ENCODE results near the gene RTN4RL1. TPM values are rescaled to one million over a fixed set of nuclear protein-coding genes. Genes with fewer than 3 reads are reported as not detected.
A peak's percentile ranks its signal among the peaks of the same experiment; 100 is the strongest.

RTN4RL1 gene
- total and polyA plus RNA-seq, 2 of the 13 experiments (the other 11 are each of a cell fraction or from before 2014, with no cell fraction given): 0.01 TPM; not detected in 1

MicroRNAs encoded within 50 kb of the gene (microRNA counts, 767-probe panel; counts per million panel counts)
- microRNA hsa-miR-132-3p (not detected), microRNA hsa-miR-212-3p (not detected)

Small RNA genes within 50 kb of the gene (microRNA-seq; reads per million reads assigned to microRNA genes)
- gene MIR132 (94.1 reads per million, percentile 72 among the genes with 10 or more reads in this experiment), gene MIR212 (6.8 reads per million, percentile 39 among the genes with 10 or more reads in this experiment)

Small RNA genes within 50 kb of the gene (small RNA-seq; reads per million reads assigned to genes)
- 0 reads per million in 3 experiments for gene AC090617.9 (ENCODE audit: insufficient read depth in 2 of 3, insufficient read length in 3 of 3, low read depth in 2 of 3, low replicate concordance in 1 of 3)
- gene MIR132 (ENCODE audit: insufficient read depth in 2 of 3, insufficient read length in 3 of 3, low read depth in 2 of 3, low replicate concordance in 1 of 3): 0.20 to 29.6 (median 15.5) reads per million in 3 experiments
- gene MIR212 (ENCODE audit: insufficient read depth in 2 of 3, insufficient read length in 3 of 3, low read depth in 2 of 3, low replicate concordance in 1 of 3): 0 to 9.7 (median 4.6) reads per million in 3 experiments
- gene OVCA2 (ENCODE audit: insufficient read depth in 2 of 3, insufficient read length in 3 of 3, low read depth in 2 of 3, low replicate concordance in 1 of 3): 0 reads per million in 3 experiments

Other genes starting within 250 kb of the RTN4RL1 start
- gene SMYD4, start 195.4 kb downstream of the RTN4RL1 start, total RNA-seq (2016; rRNA removed; fragmentation: Illumina TruSeq; extraction: Trizol): 9.8 and 11.3 TPM in 2 replicates
- gene SMYD4, start 195.4 kb downstream of the RTN4RL1 start, polyA plus RNA-seq (2011; rRNA removed): 7.4 and 7.9 TPM in 2 replicates
- 13.9 and 53.3 TPM in 2 replicates for gene RPA1, start 195.3 kb downstream of the RTN4RL1 start, total RNA-seq (2016; rRNA removed; fragmentation: Illumina TruSeq; extraction: Trizol)
- gene RPA1, start 195.3 kb downstream of the RTN4RL1 start, polyA plus RNA-seq (2011; rRNA removed): 25.6 and 37.6 TPM in 2 replicates
- gene DPH1, start 4.8 kb upstream of the RTN4RL1 start, total RNA-seq (2016; rRNA removed; fragmentation: Illumina TruSeq; extraction: Trizol): 14.5 and 25.3 TPM in 2 replicates
- gene DPH1, start 4.8 kb upstream of the RTN4RL1 start, polyA plus RNA-seq (2011; rRNA removed): 42.8 and 49.5 TPM in 2 replicates
- 28.2 and 28.5 TPM in 2 replicates for gene OVCA2, start 16.7 kb upstream of the RTN4RL1 start, total RNA-seq (2016; rRNA removed; fragmentation: Illumina TruSeq; extraction: Trizol)
- 23.7 and 30.7 TPM in 2 replicates for gene OVCA2, start 16.7 kb upstream of the RTN4RL1 start, polyA plus RNA-seq (2011; rRNA removed)
- gene HIC1, start 29.8 kb upstream of the RTN4RL1 start, total RNA-seq (2016; rRNA removed; fragmentation: Illumina TruSeq; extraction: Trizol): 0.31 TPM in 1 of 2 replicates, not detected in the other
- gene HIC1, start 29.8 kb upstream of the RTN4RL1 start, polyA plus RNA-seq (2011; rRNA removed): 0.04 and 0.10 TPM in 2 replicates

Measured in HepG2 (cell line).